ENCODE results near the gene PDLIM4.
A peak's percentile ranks its signal among the peaks of the same experiment; 100 is the strongest.

The PDLIM4 gene

GRCh38 chr5:132254321-132254977, 3.0 kb upstream of the PDLIM4 start:
- DNase-seq: no peak

- peak; percentile 15 for DNase-seq
Observed at GRCh38 chr5:132256086-132256782, 1.3 kb upstream of the PDLIM4 start.

GRCh38 chr5:132256783-132257130, 739 bp upstream of the PDLIM4 start:
- no peak for DNase-seq

- no peak for DNase-seq
Observed at GRCh38 chr5:132258102-132259068, 889 bp downstream of the PDLIM4 start.

GRCh38 chr5:132259069-132259851, 1.8 kb downstream of the PDLIM4 start:
- DNase-seq: no peak

GRCh38 chr5:132260051-132260450, 2.6 kb downstream of the PDLIM4 start:
- no peak for DNase-seq

- no peak for DNase-seq
Observed at GRCh38 chr5:132260714-132261551, 3.4 kb downstream of the PDLIM4 start.

GRCh38 chr5:132261881-132262845, 4.7 kb downstream of the PDLIM4 start:
- DNase-seq: no peak

GRCh38 chr5:132262882-132263547, 5.5 kb downstream of the PDLIM4 start:
- no peak for DNase-seq

GRCh38 chr5:132263548-132264261, 6.2 kb downstream of the PDLIM4 start:
- no peak for DNase-seq

GRCh38 chr5:132264546-132265335, 7.2 kb downstream of the PDLIM4 start:
- no peak for DNase-seq

GRCh38 chr5:132265336-132266030, 8.0 kb downstream of the PDLIM4 start:
- DNase-seq: no peak

- DNase-seq: no peak
Observed at GRCh38 chr5:132266031-132266835, 8.7 kb downstream of the PDLIM4 start.

GRCh38 chr5:132266836-132267160, 9.3 kb downstream of the PDLIM4 start:
- no peak for DNase-seq

- DNase-seq: no peak
Observed at GRCh38 chr5:132267166-132267739, 9.8 kb downstream of the PDLIM4 start.

- DNase-seq: no peak
Observed at GRCh38 chr5:132267931-132268768, 10.7 kb downstream of the PDLIM4 start.
